Stomach smooth muscle (tissue), 2 donors: ENCODE results near the gene PLXNA4.

Source experiments
- H3K27ac ChIP-seq: one replicate; pipeline ENCODE4 v1.7.0; 2013; ENCODE audit warnings: mild to moderate bottlenecking, low read length, inconsistent platforms
- H3K27me3 ChIP-seq, 2 donors: one replicate each; pipeline ENCODE4 v1.7.0; 2013; ENCODE audit warnings: low read length in 2 of 2; ENCODE audit not compliant: insufficient read depth in 2 of 2, control insufficient read depth in 1 of 2
- H3K36me3 ChIP-seq, 2 donors: one replicate each; pipeline ENCODE4 v1.7.0; 2013; ENCODE audit warnings: low read length in 2 of 2; ENCODE audit not compliant: control insufficient read depth in 2 of 2, insufficient read depth in 2 of 2
- H3K4me1 ChIP-seq: one replicate; pipeline ENCODE4 v1.7.0; 2013; ENCODE audit warnings: low read length; ENCODE audit not compliant: control insufficient read depth, insufficient read depth
- H3K4me3 ChIP-seq, 2 donors: one replicate each; pipeline ENCODE4 v1.7.0; 2013; ENCODE audit warnings: low read length in 2 of 2
- H3K9ac ChIP-seq, 2 donors: one replicate each; pipeline ENCODE4 v1.7.0; 2013; ENCODE audit warnings: low read length in 2 of 2, mild to moderate bottlenecking in 1 of 2
- H3K9me3 ChIP-seq, 2 donors: one replicate each; pipeline ENCODE4 v1.7.0; 2013; ENCODE audit warnings: low read length in 2 of 2; ENCODE audit not compliant: control insufficient read depth in 2 of 2
- donor health status: healthy.
- donor health status: Pancreatic carcinoma.

The PLXNA4 gene

GRCh38 chr7:132292803-132293202, 283.5 kb downstream of the PLXNA4 start:
- H3K4me1 ChIP-seq = no peaks in the 10 kb centered on the region
- no peaks in the 10 kb centered on the region for H3K9me3 ChIP-seq
- H3K4me3 ChIP-seq = no peak overlapping the region
- H3K36me3 ChIP-seq = no peaks in the 10 kb centered on the region
- H3K9ac ChIP-seq = no peak overlapping the region
- no peaks in the 10 kb centered on the region for H3K27me3 ChIP-seq
- H3K27ac ChIP-seq = no peak overlapping the region

GRCh38 chr7:132291481-132291880, 284.8 kb downstream of the PLXNA4 start:
- no peak overlapping the region for H3K27ac ChIP-seq
- no peaks in the 10 kb centered on the region for H3K36me3 ChIP-seq
- H3K9ac ChIP-seq = no peak overlapping the region
- no peaks in the 10 kb centered on the region for H3K9me3 ChIP-seq
- no peaks in the 10 kb centered on the region for H3K4me1 ChIP-seq
- no peaks in the 10 kb centered on the region for H3K27me3 ChIP-seq
- H3K4me3 ChIP-seq = no peak overlapping the region

- Histone ChIP-seq H3K9ac (no peak overlapping the region), H3K9me3 (no peaks in the 10 kb centered on the region), H3K4me3 (no peak overlapping the region), H3K27ac (no peak overlapping the region), H3K4me1 (no peaks in the 10 kb centered on the region), H3K36me3 (no peaks in the 10 kb centered on the region), H3K27me3 (no peaks in the 10 kb centered on the region)
These were observed 286.2 kb downstream of the PLXNA4 start for GRCh38 chr7:132290021-132290420.

- Histone ChIP-seq H3K9ac (no peak overlapping the region), H3K27ac (no peak overlapping the region), H3K9me3 (no peaks in the 10 kb centered on the region), H3K36me3 (no peaks in the 10 kb centered on the region), H3K4me3 (no peak overlapping the region), H3K27me3 (no peaks in the 10 kb centered on the region), H3K4me1 (no peaks in the 10 kb centered on the region)
These were observed 289.4 kb downstream of the PLXNA4 start for GRCh38 chr7:132286836-132287235.

GRCh38 chr7:132280335-132280734, 295.9 kb downstream of the PLXNA4 start:
- Histone ChIP-seq H3K36me3 (no peaks in the 10 kb centered on the region), H3K4me1 (peaks cover 10% of the 10 kb centered on the region), H3K27me3 (no peaks in the 10 kb centered on the region), H3K4me3 (no peak overlapping the region), H3K27ac (no peak overlapping the region), H3K9ac (no peak overlapping the region), H3K9me3 (no peaks in the 10 kb centered on the region)

- Histone ChIP-seq H3K36me3 (no peaks in the 10 kb centered on the region), H3K27me3 (no peaks in the 10 kb centered on the region), H3K4me1 (peaks cover 10% of the 10 kb centered on the region), H3K27ac (no peak overlapping the region), H3K4me3 (no peak overlapping the region), H3K9ac (no peak overlapping the region), H3K9me3 (no peaks in the 10 kb centered on the region)
These were observed 296.6 kb downstream of the PLXNA4 start for GRCh38 chr7:132279718-132280117.

- H3K4me3 ChIP-seq = no peak overlapping the region
- no peak overlapping the region for H3K9ac ChIP-seq
- no peaks in the 10 kb centered on the region for H3K9me3 ChIP-seq
- H3K27me3 ChIP-seq = no peaks in the 10 kb centered on the region
- no peak overlapping the region for H3K27ac ChIP-seq
- H3K36me3 ChIP-seq = no peaks in the 10 kb centered on the region
- H3K4me1 ChIP-seq = peaks cover 10% of the 10 kb centered on the region
These were observed 299.1 kb downstream of the PLXNA4 start for GRCh38 chr7:132276976-132277725.

GRCh38 chr7:132276234-132276630, 300.0 kb downstream of the PLXNA4 start:
- Histone ChIP-seq H3K4me1 (peaks cover 10% of the 10 kb centered on the region), H3K4me3 (no peak overlapping the region), H3K36me3 (no peaks in the 10 kb centered on the region), H3K27me3 (no peaks in the 10 kb centered on the region), H3K9ac (no peak overlapping the region), H3K27ac (no peak overlapping the region), H3K9me3 (no peaks in the 10 kb centered on the region)

GRCh38 chr7:132275416-132276233, 300.6 kb downstream of the PLXNA4 start:
- no peaks in the 10 kb centered on the region for H3K27me3 ChIP-seq
- H3K36me3 ChIP-seq = no peaks in the 10 kb centered on the region
- no peaks in the 10 kb centered on the region for H3K9me3 ChIP-seq
- peaks cover 10% of the 10 kb centered on the region for H3K4me1 ChIP-seq
- H3K4me3 ChIP-seq = no peak overlapping the region
- no peak overlapping the region for H3K27ac ChIP-seq
- no peak overlapping the region for H3K9ac ChIP-seq

GRCh38 chr7:132272763-132273371, 303.4 kb downstream of the PLXNA4 start:
- no peaks in the 10 kb centered on the region for H3K27me3 ChIP-seq
- peaks cover 6% of the 10 kb centered on the region for H3K4me1 ChIP-seq
- H3K36me3 ChIP-seq = no peaks in the 10 kb centered on the region
- no peak overlapping the region for H3K9ac ChIP-seq
- no peak overlapping the region for H3K27ac ChIP-seq
- no peak overlapping the region for H3K4me3 ChIP-seq
- no peaks in the 10 kb centered on the region for H3K9me3 ChIP-seq
